SK-N-SH (cell line): ENCODE results near the gene FAM76B. TPM values are rescaled to one million over a fixed set of nuclear protein-coding genes. Genes with fewer than 3 reads are reported as not detected.

Experiments used
- CTCF ChIA-PET: fragments of 300-600, 350-600 bp; formaldehyde crosslinking; extraction: SDS; loops from one replicate; lab custom pipeline; 2021; lab: Yijun Ruan, JAX
- POLR2A ChIA-PET: fragments of 350-600 bp; sonication (Branson Sonifier 250); formaldehyde crosslinking; extraction: SDS; loops from one replicate; lab custom pipeline; 2020; ENCODE audit warnings: antibody characterized with exemption, inconsistent platforms; lab: Yijun Ruan, JAX
- DNase-seq: peaks from one replicate; pipeline ENCODE4 v3.0.0; 2012
- H2AFZ ChIP-seq: fragments of 200-600 bp; sonication (generic); 2 replicates; pipeline ENCODE4 v1.8.1; 2016; ENCODE audit warnings: antibody characterized with exemption, mild to moderate bottlenecking, low read depth
- H3F3A ChIP-seq: fragments of 200-600 bp; sonication (generic); replicated peaks from 2 replicates; pipeline ENCODE3; 2016; ENCODE audit warnings: antibody characterized with exemption, mild to moderate bottlenecking; ENCODE audit not compliant: insufficient read depth
- H3K27ac ChIP-seq, 2 experiments: fragments of 200-500 bp in 1 of 2; fragments of 200-600 bp in 1 of 2; sonication (Bioruptor generic) in 1 of 2; sonication (generic), shearing (Covaris generic) in 1 of 2; 2 replicates each; pipeline versions ENCODE4 v1.5.1 to v1.6.1; 2014 to 2016; ENCODE audit warnings: low read depth in 2 of 2, inconsistent platforms in 1 of 2, low read length in 1 of 2, mild to moderate bottlenecking in 1 of 2, mixed read lengths in 1 of 2
- H3K27me3 ChIP-seq: fragments of 200-600 bp; sonication (generic), shearing (Covaris generic); 2 replicates; pipeline ENCODE4 v1.6.1; 2016; ENCODE audit warnings: mixed run types; ENCODE audit not compliant: insufficient read depth
- H3K36me3 ChIP-seq, 2 experiments: fragments of 200-500 bp in 1 of 2; fragments of 200-600 bp in 1 of 2; sonication (Bioruptor generic) in 1 of 2; sonication (generic) in 1 of 2; replicated peaks in 1 of 2; 2 replicates each; pipeline versions ENCODE3 to v1.5.1; 2014 to 2016; ENCODE audit warnings: low read length in 1 of 2, mild to moderate bottlenecking in 1 of 2; ENCODE audit not compliant: insufficient read depth in 2 of 2, control insufficient read depth in 1 of 2
- H3K4me1 ChIP-seq, 2 experiments: fragments of 200-500 bp in 1 of 2; fragments of 200-600 bp in 1 of 2; sonication (Bioruptor generic) in 1 of 2; sonication (generic), shearing (Covaris generic) in 1 of 2; 2 replicates each; pipeline versions ENCODE4 v1.5.1 to v1.6.1; 2014 to 2016; ENCODE audit warnings: low read depth in 1 of 2, low read length in 1 of 2, mixed run types in 1 of 2; ENCODE audit not compliant: insufficient read depth in 2 of 2, control insufficient read depth in 1 of 2
- H3K4me2 ChIP-seq: fragments of 200-600 bp; sonication (generic), shearing (Covaris generic); 2 replicates; pipeline ENCODE4 v1.6.1; 2017; ENCODE audit warnings: mixed run types
- H3K4me3 ChIP-seq, 2 experiments: fragments of 200-500 bp in 1 of 2; fragments of 200-600 bp in 1 of 2; sonication (Bioruptor generic) in 1 of 2; sonication (generic), shearing (Covaris generic) in 1 of 2; 2 replicates each; pipeline versions ENCODE4 v1.5.1 to v1.8.1; 2014 to 2016; ENCODE audit warnings: low read depth in 2 of 2, inconsistent platforms in 1 of 2, low read length in 1 of 2, mild to moderate bottlenecking in 1 of 2, mixed read lengths in 1 of 2, moderate library complexity in 1 of 2
- H3K79me2 ChIP-seq: fragments of 200-600 bp; sonication (generic); 2 replicates; pipeline ENCODE4 v1.8.1; 2017; ENCODE audit warnings: mild to moderate bottlenecking; ENCODE audit not compliant: insufficient read depth
- H3K9ac ChIP-seq: fragments of 200-600 bp; sonication (generic); 2 replicates; pipeline ENCODE4 v1.6.1; 2017; ENCODE audit warnings: mixed run types
- H3K9me2 ChIP-seq: fragments of 200-600 bp; sonication (generic); 2 replicates; pipeline ENCODE4 v1.6.1; 2017; ENCODE audit warnings: mixed run types
- H3K9me3 ChIP-seq: fragments of 200-600 bp; sonication (generic); 2 replicates; pipeline ENCODE4 v1.6.1; 2017; ENCODE audit warnings: mixed run types, mild to moderate bottlenecking, moderate library complexity
- H4K20me1 ChIP-seq: fragments of 200-600 bp; sonication (generic); 2 replicates; pipeline ENCODE4 v1.6.1; 2017; ENCODE audit warnings: mild to moderate bottlenecking, mixed run types; ENCODE audit not compliant: insufficient read depth
- FOXJ3 ChIP-seq: sonication (generic); formaldehyde crosslinking; IDR thresholded peaks from 2 replicates; pipeline ENCODE4 v1.5.1; 2020; ENCODE audit warnings: mild to moderate bottlenecking, missing genetic modification reagents
- GABPA ChIP-seq: IDR thresholded peaks from 2 replicates; pipeline ENCODE4 v1.4.0; 2012; ENCODE audit warnings: low read depth, mild to moderate bottlenecking
- IRF3 ChIP-seq: fragments of 150-350 bp; IDR thresholded peaks from 2 replicates; pipeline ENCODE4 v1.6.1; 2016; ENCODE audit warnings: mild to moderate bottlenecking, low read depth, low read length
- MXI1 ChIP-seq: IDR thresholded peaks from 2 replicates; pipeline ENCODE4 v1.6.1; 2012; ENCODE audit warnings: mild to moderate bottlenecking, low read depth, low read length, improper control_type of control experiment
- REST ChIP-seq: IDR thresholded peaks from 2 replicates; pipeline ENCODE4 v1.6.1; 2012; ENCODE audit warnings: mild to moderate bottlenecking, low read depth, low read length, moderate library complexity
- RXRA ChIP-seq: IDR thresholded peaks from 2 replicates; pipeline ENCODE4 v1.4.0; 2012; ENCODE audit warnings: low read depth, mild to moderate bottlenecking, borderline replicate concordance
- SIN3A ChIP-seq: IDR thresholded peaks from 2 replicates; pipeline ENCODE4 v1.6.1; 2012; ENCODE audit warnings: low read depth, mild to moderate bottlenecking, low read length, moderate library complexity, borderline replicate concordance
- USF1 ChIP-seq: IDR thresholded peaks from 2 replicates; pipeline ENCODE4 v1.4.0; 2012; ENCODE audit warnings: low read depth, borderline replicate concordance
- USF2 ChIP-seq: fragments of 150-350 bp; IDR thresholded peaks from 2 replicates; pipeline ENCODE4 v1.6.1; 2017; ENCODE audit warnings: antibody characterized with exemption, low read length, low read depth, borderline replicate concordance
- WGBS: methylation state at CpG from one replicate; pipeline ENCODE4 v1.1.6; 2017; ENCODE audit warnings: low lambda C conversion rate; 5-methylcytosine and 5-hydroxymethylcytosine counted together
- polyA plus RNA-seq, 3 experiments: library from polyadenylated mRNA; depleted of rRNA; stranded (reverse); fragments of >200 nt; gene quantifications; 2 replicates each; pipeline ENCODE4 v1.2.3, GENCODE V29; 2012

FAM76B gene
- polyA plus RNA-seq, 1 of the 3 experiments (the other 2 are of a cell fraction) = 15.4 TPM

- TF ChIP-seq MXI1 (no peak), IRF3 (no peak), REST (no peak), GABPA (no peak), FOXJ3 (CRISPR knock-in tag) (no peak), USF1 (no peak), RXRA (no peak)
These were observed 2.1 kb upstream of the FAM76B start (continued) for GRCh38 chr11:95791709-95792033.

GRCh38 chr11:95790933-95791708 is 1.5 kb upstream of the FAM76B start:
- no peaks in the 10 kb centered on the region for H3K27me3 ChIP-seq
- TF ChIP-seq MXI1 (peak; percentile 51), SIN3A (peak; percentile 24; the same call in 1 of the 2 replicates), USF2 (peak; percentile 26; the same call in 1 of the 2 replicates), IRF3 (no peak), USF1 (peak; percentile 83)
- ChIA-PET CTCF (interaction anchor here (1.2 to 2.7 kb wide), 4 partner anchors 45 to 637 kb away, joined by 3 to 10 read pairs (median 4); partner anchors contain the start of genes CCDC82, JRKL and MAML2), POLR2A (interaction anchor here (0.6 to 0.7 kb wide), 2 partner anchors 36 to 132 kb away, joined by 3 read pairs; no protein-coding TSS in a partner anchor)
- H2AFZ ChIP-seq = peak overlapping the region; percentile 92
- H3K9me2 ChIP-seq = no peaks in the 10 kb centered on the region
- peak overlapping the region; percentile 94 to 97 for H3K27ac ChIP-seq
- 5% methylated on average over 26 of the region's 29 CpGs for WGBS
- peaks cover 4% of the 10 kb centered on the region; the same call in 1 of the 2 replicates for H4K20me1 ChIP-seq
- peak overlapping the region; percentile 94 for H3K4me2 ChIP-seq
- peaks cover 13 to 33% of the 10 kb centered on the region in 2 experiments for H3K4me1 ChIP-seq
- peaks cover 15 to 17% of the 10 kb centered on the region in 2 experiments for H3K36me3 ChIP-seq
- H3K4me3 ChIP-seq = peak overlapping the region; percentile 84 to 96
- H3K79me2 ChIP-seq = peaks cover 85% of the 10 kb centered on the region
- peaks cover 8% of the 10 kb centered on the region for H3F3A ChIP-seq
- DNase-seq = peak; percentile 18
- H3K9ac ChIP-seq = peak overlapping the region; percentile 93
- no peaks in the 10 kb centered on the region for H3K9me3 ChIP-seq
